H9 (cell line): ENCODE data around the gene INSR. TPM values are rescaled to one million over a fixed set of nuclear protein-coding genes. Genes with fewer than 3 reads are reported as not detected.

Source experiments
- DNase-seq: peaks from one replicate; pipeline ENCODE4 v3.0.0-alpha.2; 2017
- H2AFZ ChIP-seq: one replicate; pipeline ENCODE4 v1.6.1; 2013; ENCODE audit warnings: mild to moderate bottlenecking, low read length, control low read depth, moderate library complexity
- H2AK5ac ChIP-seq: 2 replicates; pipeline ENCODE4 v1.6.1; 2013; ENCODE audit warnings: low read length, control low read depth, mixed read lengths; ENCODE audit not compliant: insufficient read length
- H2BK120ac ChIP-seq: one replicate; pipeline ENCODE4 v1.6.1; 2013; ENCODE audit warnings: low read depth, mild to moderate bottlenecking, low read length, control low read depth, inconsistent platforms; ENCODE audit not compliant: poor library complexity, severe bottlenecking
- H2BK12ac ChIP-seq: 2 replicates; pipeline ENCODE4 v1.6.1; 2013; ENCODE audit warnings: low read length, control low read depth, mixed read lengths, low read depth; ENCODE audit not compliant: insufficient read length
- H2BK15ac ChIP-seq: 2 replicates; pipeline ENCODE4 v1.6.1; 2013; ENCODE audit warnings: low read depth, low read length, control low read depth
- H2BK20ac ChIP-seq: one replicate; pipeline ENCODE4 v1.6.1; 2013; ENCODE audit warnings: low read depth, mild to moderate bottlenecking, low read length, control low read depth, inconsistent platforms; ENCODE audit not compliant: poor library complexity, severe bottlenecking
- H2BK5ac ChIP-seq: 2 replicates; pipeline ENCODE4 v1.6.1; 2013; ENCODE audit warnings: low read length, control low read depth, mixed read lengths; ENCODE audit not compliant: insufficient read length
- H3K14ac ChIP-seq: 2 replicates; pipeline ENCODE4 v1.6.1; 2013; ENCODE audit warnings: low read length, control low read depth; ENCODE audit not compliant: insufficient read depth
- H3K18ac ChIP-seq: 2 replicates; pipeline ENCODE4 v1.6.1; 2013; ENCODE audit warnings: low read depth, mild to moderate bottlenecking, mixed read lengths, low read length, control low read depth; ENCODE audit not compliant: insufficient read length
- H3K23ac ChIP-seq: 2 replicates; pipeline ENCODE4 v1.6.1; 2013; ENCODE audit warnings: low read length, control low read depth, mixed read lengths, low read depth; ENCODE audit not compliant: insufficient read length
- H3K23me2 ChIP-seq: 2 replicates; pipeline ENCODE4 v1.6.1; 2013; ENCODE audit warnings: low read depth, mild to moderate bottlenecking, mixed read lengths, low read length, control low read depth; ENCODE audit not compliant: insufficient read length, poor library complexity, severe bottlenecking
- H3K27ac ChIP-seq: 2 replicates; pipeline ENCODE4 v1.5.1; 2013; ENCODE audit warnings: low read length, control low read depth, mixed read lengths, low read depth; ENCODE audit not compliant: insufficient read length
- H3K27me3 ChIP-seq: 2 replicates; pipeline ENCODE4 v1.6.1; 2013; ENCODE audit warnings: low read length, control low read depth, inconsistent platforms; ENCODE audit not compliant: insufficient read depth
- H3K4ac ChIP-seq: 2 replicates; pipeline ENCODE4 v1.6.1; 2013; ENCODE audit warnings: low read depth, mild to moderate bottlenecking, control low read depth, inconsistent platforms, low read length, moderate library complexity
- H3K4me1 ChIP-seq: 2 replicates; pipeline ENCODE4 v1.6.1; 2013; ENCODE audit warnings: low read length, control low read depth, inconsistent platforms; ENCODE audit not compliant: insufficient read depth
- H3K4me2 ChIP-seq: 2 replicates; pipeline ENCODE4 v1.6.1; 2013; ENCODE audit warnings: low read length, control low read depth, mixed read lengths; ENCODE audit not compliant: insufficient read length, insufficient read depth
- H3K56ac ChIP-seq: 2 replicates; pipeline ENCODE4 v1.6.1; 2013; ENCODE audit warnings: low read depth, mild to moderate bottlenecking, mixed read lengths, low read length, control low read depth; ENCODE audit not compliant: insufficient read length
- H3K79me1 ChIP-seq: 2 replicates; pipeline ENCODE4 v1.6.1; 2013; ENCODE audit warnings: low read depth, mild to moderate bottlenecking, moderate library complexity, low read length, control low read depth, inconsistent platforms; ENCODE audit not compliant: insufficient read depth, poor library complexity, severe bottlenecking
- H3K79me2 ChIP-seq: 2 replicates; pipeline ENCODE4 v1.6.1; 2013; ENCODE audit warnings: low read length, control low read depth, inconsistent platforms; ENCODE audit not compliant: insufficient read depth
- H3K9ac ChIP-seq: 2 replicates; pipeline ENCODE4 v1.6.1; 2013; ENCODE audit warnings: low read length, control low read depth, mixed read lengths; ENCODE audit not compliant: insufficient read length; ENCODE audit errors: extremely low read depth
- H3K9me3 ChIP-seq: one replicate; pipeline ENCODE4 v1.6.1; 2013; ENCODE audit warnings: low read depth, low read length, inconsistent platforms; ENCODE audit not compliant: control insufficient read depth
- H3T11ph ChIP-seq: one replicate; pipeline ENCODE4 v1.6.1; 2013; ENCODE audit warnings: mild to moderate bottlenecking, low read length, control low read depth, inconsistent platforms
- H4K20me1 ChIP-seq: one replicate; pipeline ENCODE4 v1.6.1; 2013; ENCODE audit not compliant: control insufficient read depth, insufficient read length, insufficient read depth
- H4K5ac ChIP-seq: 2 replicates; pipeline ENCODE4 v1.6.1; 2013; ENCODE audit warnings: low read depth, mild to moderate bottlenecking, mixed read lengths, low read length, control low read depth; ENCODE audit not compliant: insufficient read length
- H4K8ac ChIP-seq: replicated peaks from 2 replicates; pipeline ENCODE4 v1.6.1; 2013; ENCODE audit warnings: low read length, control low read depth, mixed read lengths, low read depth; ENCODE audit not compliant: insufficient read length
- H4K91ac ChIP-seq: 2 replicates; pipeline ENCODE4 v1.6.1; 2013; ENCODE audit warnings: low read depth, mild to moderate bottlenecking, moderate library complexity, mixed read lengths, low read length, control low read depth; ENCODE audit not compliant: insufficient read length
- H3K27ac Mint-ChIP-seq, 3 experiments: 2 replicates in 2 of 3; 3 replicates in 1 of 3; pipeline ENCODE4 v1.8.0; 2020 to 2021; ENCODE audit warnings: mixed read lengths in 3 of 3, mild to moderate bottlenecking in 1 of 3, moderate library complexity in 1 of 3
- H3K27me3 Mint-ChIP-seq: 2 replicates; pipeline ENCODE4 v1.8.0; 2021; ENCODE audit warnings: low read depth, mild to moderate bottlenecking, moderate library complexity, mixed read lengths
- H3K36me3 Mint-ChIP-seq, 3 experiments: 2 replicates in 2 of 3; 3 replicates in 1 of 3; pipeline ENCODE4 v1.8.0; 2020 to 2021; ENCODE audit warnings: low read depth in 3 of 3, mixed read lengths in 3 of 3; ENCODE audit not compliant: insufficient read depth in 1 of 3
- H3K4me1 Mint-ChIP-seq, 2 experiments: 2 replicates each; pipeline ENCODE4 v1.8.0; 2020; ENCODE audit warnings: mixed read lengths in 2 of 2
- H3K4me3 Mint-ChIP-seq, 2 experiments: 2 replicates in 1 of 2; 3 replicates in 1 of 2; pipeline ENCODE4 v1.8.0; 2020 to 2021; ENCODE audit warnings: mild to moderate bottlenecking in 2 of 2, mixed read lengths in 2 of 2, moderate library complexity in 1 of 2
- H3K9me3 Mint-ChIP-seq, 2 experiments: 2 replicates in 1 of 2; 3 replicates in 1 of 2; pipeline ENCODE4 v1.8.0; 2020; ENCODE audit warnings: mild to moderate bottlenecking in 2 of 2, mixed read lengths in 2 of 2, moderate library complexity in 1 of 2
- CTCF ChIP-seq: fragments of 200-600 bp; sonication (generic); conservative IDR thresholded peaks from 3 replicates; pipeline ENCODE4 v1.8.0; 2021; ENCODE audit warnings: antibody characterized with exemption, mild to moderate bottlenecking
- WGBS: extraction: QIAGEN DNeasy Blood & Tissue Kit; methylation state at CpG from one replicate; pipeline ENCODE4 v1.1.7; 2013; ENCODE audit warnings: missing lambda C conversion rate, low lambda C conversion rate, mixed read lengths; ENCODE audit not compliant: insufficient read length; ENCODE audit errors: extremely low coverage; 5-methylcytosine and 5-hydroxymethylcytosine counted together
- total RNA-seq: library from RNA; stranded (reverse); gene quantifications from 2 replicates; pipeline ENCODE4 v1.2.1, GENCODE V29; 2021

Gene INSR
- total RNA-seq, 1 experiment from 2014 or later, result 39.8 TPM

- Histone ChIP-seq H3K27ac (no peak overlapping the region), H3K23me2 (no peaks in the 10 kb centered on the region), H2BK5ac (no peak overlapping the region), H3K14ac (no peak overlapping the region), H3K4ac (no peak overlapping the region), H4K91ac (no peak overlapping the region), H2BK20ac (no peak overlapping the region), H3K4me2 (no peak overlapping the region), H4K5ac (no peak overlapping the region), H2BK12ac (no peak overlapping the region), H3K23ac (no peak overlapping the region), H2AFZ (no peak overlapping the region), H2BK15ac (no peak overlapping the region), H3K27me3 (no peaks in the 10 kb centered on the region), H4K20me1 (no peaks in the 10 kb centered on the region), H2BK120ac (no peak overlapping the region), H4K8ac (no peak overlapping the region), H3T11ph (no peak overlapping the region), H3K9ac (no peak overlapping the region), H3K56ac (no peak overlapping the region), H2AK5ac (no peak overlapping the region), H3K4me1 (no peaks in the 10 kb centered on the region), H3K79me1 (no peaks in the 10 kb centered on the region), H3K9me3 (no peaks in the 10 kb centered on the region), H3K18ac (no peak overlapping the region), H3K79me2 (no peaks in the 10 kb centered on the region)
- Mint-ChIP-seq H3K27me3 (peaks cover 2% of the 10 kb centered on the region), H3K4me1 (no peaks in the 10 kb centered on the region), H3K9me3 (peaks cover 8% of the 10 kb centered on the region in 2 experiments; a peak in 2 of 5 replicates), H3K27ac (no peak overlapping the region), H3K36me3 (peaks cover 0 to 3% (median 0%) of the 10 kb centered on the region in 3 experiments; a peak in 1 of 7 replicates), H3K4me3 (no peak overlapping the region)
- no peak for DNase-seq
- TF ChIP-seq CTCF, result no peak
- no CpG with 5 or more reads among the region's 1 CpG for WGBS
Measured at GRCh38 chr19:7327802-7328201, 33.6 kb upstream of the INSR start.
